ENCODE results near the gene LAMTOR5.
"Not testable (repeated sequence)": the region's sequence is repeated elsewhere in the genome, so short reads cannot be mapped to it uniquely, and the experiment has no call there.

Gene LAMTOR5

GRCh38 chr1:110396259-110396958, 11.1 kb downstream of the LAMTOR5 start:
- H2AFZ ChIP-seq (ENCODE audit: insufficient read depth, low read length, poor library complexity), result not testable (repeated sequence)
- WGBS (ENCODE audit: extremely low coverage, insufficient coverage, insufficient read length), result no CpG with 5 or more reads among the region's 48 CpGs

GRCh38 chr1:110394493-110394820, 13.0 kb downstream of the LAMTOR5 start:
- no peaks in the 10 kb centered on the region for H3K79me1 ChIP-seq (ENCODE audit: low read length)
- DNase-seq, result no peak
- no peak overlapping the region for H3K14ac ChIP-seq (ENCODE audit: low read length)
- no peak overlapping the region for H2AK5ac ChIP-seq (ENCODE audit: low read length)
- H3K36me3 ChIP-seq (ENCODE audit: control insufficient read depth in 1 of 2, insufficient read depth in 2 of 2, low read length in 2 of 2), result peaks cover 0 to 11% of the 10 kb centered on the region in 2 experiments
- no peak overlapping the region for H2AFZ ChIP-seq (ENCODE audit: insufficient read depth, low read length, poor library complexity)
- no peak overlapping the region for H4K8ac ChIP-seq (ENCODE audit: low read depth, low read length)
- H3K4me3 ChIP-seq (ENCODE audit: low read depth, low read length), result no peak overlapping the region
- no CpG with 5 or more reads among the region's 3 CpGs for WGBS (ENCODE audit: extremely low coverage, insufficient coverage, insufficient read length)
- H3K79me2 ChIP-seq (ENCODE audit: control insufficient read depth, insufficient read depth, low read length, poor library complexity), result no peaks in the 10 kb centered on the region
- H2BK12ac ChIP-seq (ENCODE audit: low read length), result no peak overlapping the region
- H3K4me1 ChIP-seq (ENCODE audit: control insufficient read depth in 1 of 2, insufficient read depth in 2 of 2, low read length in 2 of 2), result peaks cover 4 to 7% of the 10 kb centered on the region in 2 experiments
- no peak overlapping the region for H4K91ac ChIP-seq (ENCODE audit: low read depth, low read length)
- no peaks in the 10 kb centered on the region for H3K27me3 ChIP-seq (ENCODE audit: insufficient read depth, low read length)
- H2BK120ac ChIP-seq (ENCODE audit: insufficient read depth, low read length, poor library complexity), result no peak overlapping the region
- H4K12ac ChIP-seq (ENCODE audit: low read depth, low read length), result no peak overlapping the region
- no peak overlapping the region for H2BK5ac ChIP-seq (ENCODE audit: low read depth, low read length, poor library complexity)
- peaks cover 4% of the 10 kb centered on the region for H3K9me3 ChIP-seq (ENCODE audit: insufficient read depth, low read depth, low read length)
- H3K18ac ChIP-seq (ENCODE audit: low read length), result no peak overlapping the region
- H3K9ac ChIP-seq (ENCODE audit: low read length), result no peak overlapping the region
- no peak overlapping the region for H3K27ac ChIP-seq (ENCODE audit: low read depth, low read length)
- no peak overlapping the region for H3K4ac ChIP-seq (ENCODE audit: low read depth, low read length)
- no peak overlapping the region for H3K23ac ChIP-seq (ENCODE audit: low read length)
- H3K4me2 ChIP-seq (ENCODE audit: low read length), result no peak overlapping the region

More at GRCh38 chr1:110396259-110396958, 11.1 kb downstream of the LAMTOR5 start:
- not testable (repeated sequence) for H3K9me3 ChIP-seq (ENCODE audit: insufficient read depth, low read depth, low read length); H3K4me2 ChIP-seq (ENCODE audit: low read length); H3K27ac ChIP-seq (ENCODE audit: low read depth, low read length); H3K79me1 ChIP-seq (ENCODE audit: low read length); H3K4me3 ChIP-seq (ENCODE audit: low read depth, low read length); H2AK5ac ChIP-seq (ENCODE audit: low read length); H3K4ac ChIP-seq (ENCODE audit: low read depth, low read length); H3K9ac ChIP-seq (ENCODE audit: low read length); H4K12ac ChIP-seq (ENCODE audit: low read depth, low read length); H3K4me1 ChIP-seq (ENCODE audit: control insufficient read depth in 1 of 2, insufficient read depth in 2 of 2, low read length in 2 of 2); H2BK120ac ChIP-seq (ENCODE audit: insufficient read depth, low read length, poor library complexity); H4K91ac ChIP-seq (ENCODE audit: low read depth, low read length); DNase-seq; H3K23ac ChIP-seq (ENCODE audit: low read length); H3K27me3 ChIP-seq (ENCODE audit: insufficient read depth, low read length); H3K18ac ChIP-seq (ENCODE audit: low read length); H4K8ac ChIP-seq (ENCODE audit: low read depth, low read length); H3K79me2 ChIP-seq (ENCODE audit: control insufficient read depth, insufficient read depth, low read length, poor library complexity); H2BK12ac ChIP-seq (ENCODE audit: low read length); H2BK5ac ChIP-seq (ENCODE audit: low read depth, low read length, poor library complexity); H3K14ac ChIP-seq (ENCODE audit: low read length)
- peaks cover 9 to 17% of the 10 kb centered on the region in 2 experiments for H3K36me3 ChIP-seq (ENCODE audit: control insufficient read depth in 1 of 2, insufficient read depth in 2 of 2, low read length in 2 of 2)

- no peak overlapping the region for H3K4me2 ChIP-seq (ENCODE audit: low read length)
- H3K79me1 ChIP-seq (ENCODE audit: low read length), result no peaks in the 10 kb centered on the region
- H4K8ac ChIP-seq (ENCODE audit: low read depth, low read length), result no peak overlapping the region
- no peak overlapping the region for H3K4ac ChIP-seq (ENCODE audit: low read depth, low read length)
- no peak overlapping the region for H4K12ac ChIP-seq (ENCODE audit: low read depth, low read length)
- no peak overlapping the region for H3K27ac ChIP-seq (ENCODE audit: low read depth, low read length)
- DNase-seq, result peak; percentile 93 to 98
- H3K36me3 ChIP-seq (ENCODE audit: control insufficient read depth in 1 of 2, insufficient read depth in 2 of 2, low read length in 2 of 2), result peaks cover 0 to 10% of the 10 kb centered on the region in 2 experiments
- no peaks in the 10 kb centered on the region for H3K27me3 ChIP-seq (ENCODE audit: insufficient read depth, low read length)
- no peak overlapping the region for H2BK5ac ChIP-seq (ENCODE audit: low read depth, low read length, poor library complexity)
- no peak overlapping the region for H2BK120ac ChIP-seq (ENCODE audit: insufficient read depth, low read length, poor library complexity)
- no peak overlapping the region for H3K18ac ChIP-seq (ENCODE audit: low read length)
- peaks cover 4% of the 10 kb centered on the region for H3K9me3 ChIP-seq (ENCODE audit: insufficient read depth, low read depth, low read length)
- no peak overlapping the region for H2BK12ac ChIP-seq (ENCODE audit: low read length)
- H3K4me3 ChIP-seq (ENCODE audit: low read depth, low read length), result no peak overlapping the region
- no peak overlapping the region for H3K14ac ChIP-seq (ENCODE audit: low read length)
- H3K4me1 ChIP-seq (ENCODE audit: control insufficient read depth in 1 of 2, insufficient read depth in 2 of 2, low read length in 2 of 2), result peaks cover 4 to 7% of the 10 kb centered on the region in 2 experiments
- no CpG with 5 or more reads among the region's 3 CpGs for WGBS (ENCODE audit: extremely low coverage, insufficient coverage, insufficient read length)
- no peak overlapping the region for H2AFZ ChIP-seq (ENCODE audit: insufficient read depth, low read length, poor library complexity)
- H3K79me2 ChIP-seq (ENCODE audit: control insufficient read depth, insufficient read depth, low read length, poor library complexity), result no peaks in the 10 kb centered on the region
- H3K9ac ChIP-seq (ENCODE audit: low read length), result no peak overlapping the region
- H3K23ac ChIP-seq (ENCODE audit: low read length), result no peak overlapping the region
- no peak overlapping the region for H2AK5ac ChIP-seq (ENCODE audit: low read length)
- H4K91ac ChIP-seq (ENCODE audit: low read depth, low read length), result no peak overlapping the region
Observed at GRCh38 chr1:110393691-110394492, 13.6 kb downstream of the LAMTOR5 start.

GRCh38 chr1:110393286-110393685, 14.2 kb downstream of the LAMTOR5 start:
- Histone ChIP-seq H2BK12ac (ENCODE audit: low read length) (no peak overlapping the region), H2BK120ac (ENCODE audit: insufficient read depth, low read length, poor library complexity) (no peak overlapping the region), H3K4ac (ENCODE audit: low read depth, low read length) (no peak overlapping the region), H2BK5ac (ENCODE audit: low read depth, low read length, poor library complexity) (no peak overlapping the region), H4K91ac (ENCODE audit: low read depth, low read length) (no peak overlapping the region), H3K14ac (ENCODE audit: low read length) (no peak overlapping the region), H3K79me1 (ENCODE audit: low read length) (no peaks in the 10 kb centered on the region), H4K8ac (ENCODE audit: low read depth, low read length) (no peak overlapping the region), H3K9ac (ENCODE audit: low read length) (no peak overlapping the region), H3K4me2 (ENCODE audit: low read length) (no peak overlapping the region), H3K4me1 (ENCODE audit: control insufficient read depth in 1 of 2, insufficient read depth in 2 of 2, low read length in 2 of 2) (peaks cover 4 to 7% of the 10 kb centered on the region in 2 experiments), H2AFZ (ENCODE audit: insufficient read depth, low read length, poor library complexity) (no peak overlapping the region), H3K18ac (ENCODE audit: low read length) (no peak overlapping the region), H3K36me3 (ENCODE audit: control insufficient read depth in 1 of 2, insufficient read depth in 2 of 2, low read length in 2 of 2) (peaks cover 0 to 10% of the 10 kb centered on the region in 2 experiments), H4K12ac (ENCODE audit: low read depth, low read length) (no peak overlapping the region), H3K27ac (ENCODE audit: low read depth, low read length) (no peak overlapping the region), H3K79me2 (ENCODE audit: control insufficient read depth, insufficient read depth, low read length, poor library complexity) (no peaks in the 10 kb centered on the region), H3K27me3 (ENCODE audit: insufficient read depth, low read length) (no peaks in the 10 kb centered on the region), H3K4me3 (ENCODE audit: low read depth, low read length) (no peak overlapping the region), H3K23ac (ENCODE audit: low read length) (no peak overlapping the region), H3K9me3 (ENCODE audit: insufficient read depth, low read depth, low read length) (peaks cover 4% of the 10 kb centered on the region), H2AK5ac (ENCODE audit: low read length) (no peak overlapping the region)
- peak; percentile 28 to 80 for DNase-seq
- WGBS (ENCODE audit: extremely low coverage, insufficient coverage, insufficient read length), result no CpG with 5 or more reads among the region's 2 CpGs

Measured in trophoblast cell (in vitro differentiated cells and primary cell).